GM19438 (cell line): ENCODE measurements around the gene CEP164.

ENCODE experiments used
- ATAC-seq: cut with Tn5 transposase; IDR thresholded peaks from one replicate; pipeline ENCODE4 v1.9.1; 2021; ENCODE audit warnings: low read depth; ENCODE audit not compliant: unreplicated experiment

CEP164 gene

GRCh38 chr11:117356126-117356890 is 28.7 kb downstream of the CEP164 start:
- ATAC-seq = no peak

- no peak for ATAC-seq
These were observed 33.8 kb downstream of the CEP164 start for GRCh38 chr11:117361432-117361831.

- ATAC-seq = no peak
These were observed 38.6 kb downstream of the CEP164 start for GRCh38 chr11:117366248-117366647.

GRCh38 chr11:117366875-117367274 is 39.2 kb downstream of the CEP164 start:
- no peak for ATAC-seq

GRCh38 chr11:117369534-117369933 is 41.9 kb downstream of the CEP164 start:
- no peak for ATAC-seq

- ATAC-seq = no peak
These were observed 43.8 kb downstream of the CEP164 start for GRCh38 chr11:117371453-117371852.

GRCh38 chr11:117374316-117375055 is 46.8 kb downstream of the CEP164 start:
- ATAC-seq = no peak

- ATAC-seq = no peak
These were observed 48.3 kb downstream of the CEP164 start for GRCh38 chr11:117375960-117376359.

- ATAC-seq = no peak
These were observed 48.9 kb downstream of the CEP164 start for GRCh38 chr11:117376517-117376916.

GRCh38 chr11:117378976-117379865 is 51.6 kb downstream of the CEP164 start:
- ATAC-seq = no peak

- no peak for ATAC-seq
These were observed 53.0 kb downstream of the CEP164 start for GRCh38 chr11:117380676-117381075.

GRCh38 chr11:117381481-117382387 is 54.1 kb downstream of the CEP164 start:
- no peak for ATAC-seq

- no peak for ATAC-seq
These were observed 55.1 kb downstream of the CEP164 start for GRCh38 chr11:117382746-117383145.

GRCh38 chr11:117384045-117384444 is 56.4 kb downstream of the CEP164 start:
- ATAC-seq = no peak

GRCh38 chr11:117385471-117385870 is 57.8 kb downstream of the CEP164 start:
- no peak for ATAC-seq

GRCh38 chr11:117385906-117386305 is 58.3 kb downstream of the CEP164 start:
- no peak for ATAC-seq

GRCh38 chr11:117387992-117388755 is 60.5 kb downstream of the CEP164 start:
- ATAC-seq = no peak

GRCh38 chr11:117390743-117391142 is 63.1 kb downstream of the CEP164 start:
- ATAC-seq = no peak

- ATAC-seq = no peak
These were observed 63.5 kb downstream of the CEP164 start for GRCh38 chr11:117391181-117391580.
